Sigmoid colon (tissue), 7 donors: ENCODE measurements around the gene SIK2. TPM values are rescaled to one million over a fixed set of nuclear protein-coding genes. Genes with fewer than 3 reads are reported as not detected.

Source experiments
- DNase-seq: peaks from one replicate; pipeline ENCODE4 v3.0.0-alpha.2; 2019
- H3K27ac ChIP-seq, 4 donors: fragments of 200-600 bp; sonication (generic); one replicate each; pipeline ENCODE4 v1.5.1; 2016 to 2019; ENCODE audit warnings: mild to moderate bottlenecking in 1 of 4
- H3K27me3 ChIP-seq, 3 donors: fragments of 200-600 bp; sonication (generic); one replicate each; pipeline ENCODE4 v1.5.1; 2019; ENCODE audit warnings: mild to moderate bottlenecking in 1 of 3
- H3K36me3 ChIP-seq, 4 donors: fragments of 200-600 bp; sonication (generic); one replicate each; pipeline ENCODE4 v1.5.1; 2016 to 2019
- H3K4me1 ChIP-seq, 4 donors: fragments of 200-600 bp; sonication (generic); one replicate each; pipeline ENCODE4 v1.5.1; 2017 to 2019
- H3K4me3 ChIP-seq, 4 donors: fragments of 200-600 bp; sonication (generic); one replicate each; pipeline ENCODE4 v1.5.1; 2017 to 2019; ENCODE audit warnings: mild to moderate bottlenecking in 2 of 4, moderate library complexity in 1 of 4
- H3K9me3 ChIP-seq, 4 donors: fragments of 200-600 bp in 3 of 4; sonication (generic) in 3 of 4; one replicate each; pipeline versions ENCODE4 v1.5.1 to v1.6.1; 2013 to 2019
- CTCF ChIP-seq, 4 experiments: fragments of 450-650 bp in 3 of 4; fragments of 200-600 bp in 1 of 4; IDR thresholded peaks; one replicate each; pipeline ENCODE4 v1.5.1; 2016 to 2019; ENCODE audit warnings: antibody characterized with exemption in 4 of 4, mild to moderate bottlenecking in 3 of 4, moderate library complexity in 2 of 4
- EP300 ChIP-seq, 4 donors: sonication (generic); formaldehyde crosslinking; IDR thresholded peaks; one replicate each; pipeline ENCODE4 v1.6.1; 2017; ENCODE audit warnings: antibody characterized with exemption in 4 of 4
- POLR2A ChIP-seq, 2 donors: fragments of 450-650 bp; IDR thresholded peaks; one replicate each; pipeline ENCODE4 v1.6.1; 2016; ENCODE audit warnings: antibody characterized with exemption in 2 of 2, mild to moderate bottlenecking in 2 of 2, moderate library complexity in 2 of 2
- POLR2AphosphoS5 ChIP-seq, 4 donors: sonication (generic); formaldehyde crosslinking; IDR thresholded peaks; one replicate each; pipeline ENCODE4 v1.6.1; 2017; ENCODE audit warnings: antibody characterized with exemption in 4 of 4
- WGBS, 2 donors: extraction: QIAGEN DNeasy Blood & Tissue Kit; methylation state at CpG; one replicate each; pipeline ENCODE4 v1.1.7; 2013; 5-methylcytosine and 5-hydroxymethylcytosine counted together
- intact Hi-C: fragments of 100-400 bp; cut with DNase I; formaldehyde crosslinking; loops from one replicate; pipeline ENCODE4 v1.15.1; 2023
- polyA plus RNA-seq, 3 donors: library from polyadenylated mRNA; stranded (reverse); fragments of 200-250 nt; gene quantifications; one replicate each; pipeline ENCODE4 v1.2.3, GENCODE V29; 2013
- total RNA-seq, 4 donors: library from RNA; depleted of rRNA; stranded (reverse); fragments of >200 nt; gene quantifications; one replicate each; pipeline ENCODE4 v1.1.0, GENCODE V29; 2016
- donor health status: healthy with polysubstance abuse.
- donor health status: Bipolar disorder and iron deficiency.
- donor health status: healthy.

The SIK2 gene
- total and polyA plus RNA-seq, 7 donors, result 4.8 to 14.1 (median 10.7) TPM

GRCh38 chr11:111572581-111572980, 29.7 kb upstream of the SIK2 start:
- H3K4me3 ChIP-seq, result no peak overlapping the region
- no peaks in the 10 kb centered on the region for H3K9me3 ChIP-seq
- no peak for DNase-seq
- H3K27ac ChIP-seq, result no peak overlapping the region
- TF ChIP-seq POLR2AphosphoS5 (IDR thresholded peaks at IDR 0.05) (no peak), EP300 (IDR thresholded peaks at IDR 0.05) (no peak), POLR2A (IDR thresholded peaks at IDR 0.05) (no peak), CTCF (IDR thresholded peaks at IDR 0.05) (no peak)
- peaks cover 0 to 12% (median 5%) of the 10 kb centered on the region in 4 donors for H3K4me1 ChIP-seq
- H3K27me3 ChIP-seq, result no peaks in the 10 kb centered on the region
- 95 to 98% methylated on average over 3 of the region's 3 CpGs for WGBS, 2 donors
- no peaks in the 10 kb centered on the region for H3K36me3 ChIP-seq
- intact Hi-C loops, result no loop called here

- peaks cover 0 to 12% (median 5%) of the 10 kb centered on the region in 4 donors for H3K4me1 ChIP-seq
- H3K4me3 ChIP-seq, result peak overlapping the region in 2 of 4 donors; percentile 9 to 15
- no peak for DNase-seq
- intact Hi-C loops, result no loop called here
- TF ChIP-seq POLR2A (IDR thresholded peaks at IDR 0.05) (no peak), EP300 (IDR thresholded peaks at IDR 0.05) (no peak), POLR2AphosphoS5 (IDR thresholded peaks at IDR 0.05) (no peak), CTCF (IDR thresholded peaks at IDR 0.05) (no peak)
- H3K27me3 ChIP-seq, result no peaks in the 10 kb centered on the region
- H3K9me3 ChIP-seq, result no peaks in the 10 kb centered on the region
- no peaks in the 10 kb centered on the region for H3K36me3 ChIP-seq
- H3K27ac ChIP-seq, result peak overlapping the region in 3 of 4 donors; percentile 33 to 38 (median 38)
- 64 to 69% methylated on average over 4 of the region's 4 CpGs for WGBS, 2 donors
These were observed 28.4 kb upstream of the SIK2 start for GRCh38 chr11:111573821-111574249.

DNA sequence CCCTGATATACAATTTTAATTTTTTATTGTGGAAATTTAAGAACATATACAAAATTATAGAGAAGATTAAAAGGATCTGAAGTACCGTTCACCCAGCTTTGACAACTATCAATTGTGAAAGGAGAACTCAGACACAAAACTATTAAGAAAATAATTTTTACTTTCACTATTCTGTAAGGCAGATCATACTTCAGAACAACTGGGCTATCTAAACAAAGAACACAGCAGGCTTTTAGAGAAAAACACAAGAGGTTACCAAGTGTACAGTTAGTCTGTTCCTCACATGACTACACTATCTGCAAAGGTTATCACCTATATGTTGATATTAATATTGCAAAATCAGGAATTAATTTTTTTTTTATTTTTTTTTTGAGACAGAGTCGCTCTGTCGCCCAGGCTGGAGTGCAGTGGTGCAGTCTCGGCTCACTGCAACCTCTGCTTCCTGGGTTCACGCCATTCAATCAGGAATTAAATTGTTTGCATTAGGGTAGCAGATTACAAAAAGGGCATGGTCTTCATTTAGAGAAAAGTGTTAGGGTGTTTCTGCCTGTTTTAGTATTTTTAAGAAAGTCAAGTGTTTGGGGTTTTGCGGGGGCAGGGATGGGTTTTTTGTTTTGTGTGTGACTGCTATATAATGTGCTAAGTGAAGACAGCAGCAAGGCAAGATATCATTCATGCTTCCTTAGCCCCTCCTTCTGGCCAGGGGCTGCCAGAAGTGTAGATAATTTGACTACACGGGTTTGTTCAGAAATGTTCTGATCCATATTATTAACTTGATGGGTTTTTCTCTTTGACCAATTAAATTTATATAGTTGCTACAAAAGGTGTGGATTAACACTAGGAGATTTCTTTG, 27.6 kb upstream of the SIK2 start:
- WGBS, 2 donors, result 65 to 70% methylated on average over 7 of the region's 7 CpGs
- H3K27me3 ChIP-seq, result no peaks in the 10 kb centered on the region
- H3K4me3 ChIP-seq, result peak overlapping the region in 3 of 4 donors; percentile 1 to 15 (median 9)
- intact Hi-C loops, result no loop called here
- no peak for DNase-seq
- H3K36me3 ChIP-seq, result no peaks in the 10 kb centered on the region
- TF ChIP-seq POLR2AphosphoS5 (IDR thresholded peaks at IDR 0.05) (no peak), POLR2A (IDR thresholded peaks at IDR 0.05) (no peak), EP300 (IDR thresholded peaks at IDR 0.05) (no peak), CTCF (IDR thresholded peaks at IDR 0.05) (no peak)
- H3K4me1 ChIP-seq, result peaks cover 0 to 12% (median 5%) of the 10 kb centered on the region in 4 donors
- H3K27ac ChIP-seq, result peak overlapping the region in 3 of 4 donors; percentile 33 to 38 (median 38)
- H3K9me3 ChIP-seq, result no peaks in the 10 kb centered on the region

DNA sequence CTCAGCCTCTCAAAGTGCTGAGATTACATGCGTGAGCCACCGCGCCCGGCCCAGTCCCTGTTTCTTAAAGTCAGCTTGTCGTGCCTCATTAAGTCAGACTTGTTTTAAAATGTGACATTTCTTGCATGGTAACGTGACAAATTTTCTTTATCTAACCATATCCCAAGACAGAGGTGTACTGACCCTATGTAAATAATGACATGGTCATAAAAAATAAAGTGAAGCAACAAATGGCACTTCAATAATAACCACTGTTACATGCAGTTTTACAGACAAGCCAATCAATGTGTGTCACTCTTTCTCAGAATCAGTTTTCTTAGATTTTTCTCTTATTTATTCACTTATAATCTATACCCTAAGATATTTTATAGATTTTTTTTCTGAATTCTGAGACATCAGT, 26.5 kb upstream of the SIK2 start:
- Histone ChIP-seq H3K27me3 (no peaks in the 10 kb centered on the region), H3K4me3 (no peak overlapping the region), H3K27ac (no peak overlapping the region), H3K36me3 (no peaks in the 10 kb centered on the region), H3K9me3 (no peaks in the 10 kb centered on the region), H3K4me1 (peaks cover 0 to 12% (median 5%) of the 10 kb centered on the region in 4 donors)
- 79 to 92% methylated on average over 6 of the region's 6 CpGs for WGBS, 2 donors
- TF ChIP-seq POLR2AphosphoS5 (IDR thresholded peaks at IDR 0.05) (no peak), CTCF (IDR thresholded peaks at IDR 0.05) (no peak), POLR2A (IDR thresholded peaks at IDR 0.05) (no peak), EP300 (IDR thresholded peaks at IDR 0.05) (no peak)
- no peak for DNase-seq
- intact Hi-C loops, result no loop called here
